ENCODE data around the gene WWOX. TPM values are rescaled to one million over a fixed set of nuclear protein-coding genes. Genes with fewer than 3 reads are reported as not detected.
A peak's percentile ranks its signal among the peaks of the same experiment; 100 is the strongest.

The WWOX gene
- total RNA-seq, 2 donors from 2014 or later = 30.0 to 35.4 TPM

DNA sequence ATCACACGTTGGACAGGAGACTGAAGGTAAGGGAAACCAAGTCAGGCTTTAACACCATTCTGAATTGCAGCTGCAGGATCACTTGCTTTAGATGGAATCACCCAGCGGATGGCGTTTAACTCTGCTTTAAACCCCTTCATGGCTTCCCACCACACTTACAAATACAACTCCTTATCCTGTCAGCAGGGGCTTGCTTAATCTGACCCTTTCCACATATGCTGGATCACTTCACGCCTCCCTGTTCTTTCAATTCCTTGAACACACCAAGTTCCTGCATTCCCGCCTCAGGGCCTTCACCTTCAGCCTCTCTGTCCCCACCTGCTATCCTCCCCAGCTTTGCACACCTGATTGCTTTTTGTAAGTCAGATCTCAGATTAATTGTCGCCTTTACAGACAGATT, 1058.9 kb downstream of the WWOX start:
- 63 to 83% methylated on average over 6 of the region's 6 CpGs for WGBS, 2 experiments (ENCODE audit: insufficient coverage in 1 of 2, insufficient read length in 1 of 2)
- peak; percentile 83 for DNase-seq

DNA sequence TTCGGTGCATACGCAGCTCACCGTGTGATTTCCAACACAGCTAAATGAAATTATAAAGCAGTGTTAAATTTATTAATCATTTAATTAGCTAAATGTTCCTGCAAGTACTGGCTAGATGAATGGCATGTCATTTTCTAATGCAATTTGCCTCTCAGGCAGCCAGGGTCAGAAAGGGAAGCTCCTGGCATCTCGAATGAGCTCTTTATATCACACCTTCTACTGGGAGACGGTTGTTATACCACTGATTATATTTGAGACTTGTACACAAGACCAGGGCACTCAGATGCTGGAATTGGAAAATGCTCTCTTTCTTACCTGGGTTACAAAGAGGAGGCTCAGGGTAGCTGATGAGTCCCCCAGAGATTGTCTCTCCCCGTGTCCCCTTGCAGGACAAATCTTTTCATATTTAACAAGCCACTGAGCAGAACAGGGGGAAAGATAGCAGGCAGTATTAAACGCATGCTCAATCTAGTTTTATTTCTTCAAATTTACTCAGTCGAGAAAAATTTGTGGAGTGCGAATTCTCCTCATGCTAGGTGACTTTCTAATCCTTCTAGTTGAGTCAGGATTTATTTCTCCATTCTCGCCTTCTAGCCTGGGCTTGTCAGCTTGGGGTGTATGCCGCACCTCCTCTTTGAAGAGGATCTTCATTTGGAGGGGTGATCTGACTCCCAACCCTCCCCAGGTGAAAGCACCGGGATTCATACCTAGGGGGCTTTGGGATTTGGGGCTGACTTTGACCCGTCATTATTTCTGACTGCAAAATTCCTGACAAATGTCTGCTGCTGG, 1060.0 kb downstream of the WWOX start:
- Mint-ChIP-seq H3K27me3 (ENCODE audit: insufficient read depth) (peaks cover 66% of the 10 kb centered on the region), H3K9me3 (no peaks in the 10 kb centered on the region), H3K36me3 (ENCODE audit: low read depth) (no peaks in the 10 kb centered on the region), H3K4me1 (peaks cover 30% of the 10 kb centered on the region), H3K4me3 (no peak overlapping the region), H3K27ac (no peak overlapping the region)
- H3K9me3 ChIP-seq (ENCODE audit: control insufficient read depth, low read length) = no peaks in the 10 kb centered on the region
- WGBS, 2 experiments (ENCODE audit: insufficient coverage in 1 of 2, insufficient read length in 1 of 2) = 95 to 96% methylated on average over 8 to 13 of the region's 13 CpGs
- H3K36me3 ChIP-seq (ENCODE audit: control insufficient read depth, insufficient read depth, low read length) = no peaks in the 10 kb centered on the region
- H3K9ac ChIP-seq (ENCODE audit: extremely low read depth, low read length, poor library complexity, severe bottlenecking) = no peak overlapping the region
- peaks cover 23% of the 10 kb centered on the region for H3K27me3 ChIP-seq (ENCODE audit: control insufficient read depth, insufficient read depth, low read length, poor library complexity, severe bottlenecking)
- no peak overlapping the region for H3K27ac ChIP-seq (ENCODE audit: low read depth, low read length)
- DNase-seq = no peak
- no peak overlapping the region for H3K4me3 ChIP-seq (ENCODE audit: low read length)
- TF ChIP-seq, protein P1, sequence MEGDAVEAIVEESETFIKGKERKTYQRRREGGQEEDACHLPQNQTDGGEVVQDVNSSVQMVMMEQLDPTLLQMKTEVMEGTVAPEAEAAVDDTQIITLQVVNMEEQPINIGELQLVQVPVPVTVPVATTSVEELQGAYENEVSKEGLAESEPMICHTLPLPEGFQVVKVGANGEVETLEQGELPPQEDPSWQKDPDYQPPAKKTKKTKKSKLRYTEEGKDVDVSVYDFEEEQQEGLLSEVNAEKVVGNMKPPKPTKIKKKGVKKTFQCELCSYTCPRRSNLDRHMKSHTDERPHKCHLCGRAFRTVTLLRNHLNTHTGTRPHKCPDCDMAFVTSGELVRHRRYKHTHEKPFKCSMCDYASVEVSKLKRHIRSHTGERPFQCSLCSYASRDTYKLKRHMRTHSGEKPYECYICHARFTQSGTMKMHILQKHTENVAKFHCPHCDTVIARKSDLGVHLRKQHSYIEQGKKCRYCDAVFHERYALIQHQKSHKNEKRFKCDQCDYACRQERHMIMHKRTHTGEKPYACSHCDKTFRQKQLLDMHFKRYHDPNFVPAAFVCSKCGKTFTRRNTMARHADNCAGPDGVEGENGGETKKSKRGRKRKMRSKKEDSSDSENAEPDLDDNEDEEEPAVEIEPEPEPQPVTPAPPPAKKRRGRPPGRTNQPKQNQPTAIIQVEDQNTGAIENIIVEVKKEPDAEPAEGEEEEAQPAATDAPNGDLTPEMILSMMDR (conservative IDR thresholded peaks at IDR 0.05) = no peak
- no peaks in the 10 kb centered on the region for H3K4me1 ChIP-seq (ENCODE audit: control insufficient read depth, insufficient read depth, low read length)

More for the DNA sequence above, 1058.9 kb downstream of the WWOX start:
- no peak overlapping the region for H3K9ac ChIP-seq (ENCODE audit: extremely low read depth, low read length, poor library complexity, severe bottlenecking)
- Mint-ChIP-seq H3K27ac (no peak overlapping the region), H3K4me3 (no peak overlapping the region), H3K27me3 (ENCODE audit: insufficient read depth) (peaks cover 75% of the 10 kb centered on the region), H3K9me3 (no peaks in the 10 kb centered on the region), H3K4me1 (peaks cover 28% of the 10 kb centered on the region), H3K36me3 (ENCODE audit: low read depth) (no peaks in the 10 kb centered on the region)
- H3K4me3 ChIP-seq (ENCODE audit: low read length) = no peak overlapping the region
- H3K27me3 ChIP-seq (ENCODE audit: control insufficient read depth, insufficient read depth, low read length, poor library complexity, severe bottlenecking) = peaks cover 23% of the 10 kb centered on the region
- no peaks in the 10 kb centered on the region for H3K36me3 ChIP-seq (ENCODE audit: control insufficient read depth, insufficient read depth, low read length)
- H3K27ac ChIP-seq (ENCODE audit: low read depth, low read length) = no peak overlapping the region
- H3K9me3 ChIP-seq (ENCODE audit: control insufficient read depth, low read length) = no peaks in the 10 kb centered on the region
- TF ChIP-seq, protein P1 (conservative IDR thresholded peaks at IDR 0.05) = peak; percentile 58
- H3K4me1 ChIP-seq (ENCODE audit: control insufficient read depth, insufficient read depth, low read length) = no peaks in the 10 kb centered on the region

DNA sequence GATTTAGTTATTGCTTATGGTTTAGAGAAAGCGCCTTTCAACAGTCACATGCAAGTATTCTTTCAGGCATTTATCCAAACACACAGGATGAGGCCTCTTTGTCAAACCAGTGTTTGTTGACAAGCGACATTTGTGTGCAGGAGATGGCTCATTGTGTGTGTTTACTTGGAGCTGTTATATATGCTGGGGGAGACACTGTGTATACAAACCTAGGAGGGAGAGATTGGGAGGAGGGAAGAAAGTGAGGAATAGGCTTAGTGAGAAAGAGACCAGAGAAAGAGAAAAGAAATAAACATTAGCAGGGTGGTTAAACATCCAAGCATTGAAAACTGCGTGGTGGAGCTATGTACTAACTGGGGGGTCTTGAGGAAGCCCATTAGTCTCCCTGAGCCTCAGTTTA, 1063.5 kb downstream of the WWOX start:
- peaks cover 3% of the 10 kb centered on the region for H3K36me3 Mint-ChIP-seq (ENCODE audit: low read depth)
- no peaks in the 10 kb centered on the region for H3K4me1 ChIP-seq (ENCODE audit: control insufficient read depth, insufficient read depth, low read length)
- H3K27ac ChIP-seq (ENCODE audit: low read depth, low read length) = no peak overlapping the region
- TF ChIP-seq, protein P1 (conservative IDR thresholded peaks at IDR 0.05) = no peak
- H3K27me3 Mint-ChIP-seq (ENCODE audit: insufficient read depth) = peaks cover 32% of the 10 kb centered on the region
- peaks cover 8% of the 10 kb centered on the region for H3K9me3 Mint-ChIP-seq
- peaks cover 8% of the 10 kb centered on the region for H3K27me3 ChIP-seq (ENCODE audit: control insufficient read depth, insufficient read depth, low read length, poor library complexity, severe bottlenecking)
- WGBS, 2 experiments (ENCODE audit: insufficient coverage in 1 of 2, insufficient read length in 1 of 2) = 94 to 100% methylated on average over 2 to 3 of the region's 3 CpGs
- H3K9me3 ChIP-seq (ENCODE audit: control insufficient read depth, low read length) = peaks cover 7% of the 10 kb centered on the region
- H3K9ac ChIP-seq (ENCODE audit: extremely low read depth, low read length, poor library complexity, severe bottlenecking) = no peak overlapping the region
- no peak overlapping the region for H3K4me3 Mint-ChIP-seq
- DNase-seq = no peak
- H3K36me3 ChIP-seq (ENCODE audit: control insufficient read depth, insufficient read depth, low read length) = no peaks in the 10 kb centered on the region
- peaks cover 28% of the 10 kb centered on the region for H3K4me1 Mint-ChIP-seq
- no peak overlapping the region for H3K27ac Mint-ChIP-seq
- no peak overlapping the region for H3K4me3 ChIP-seq (ENCODE audit: low read length)

Data from endodermal cell (in vitro differentiated cells).